NCI-H2196 treated with DMSO at 0.1 percent for 48 hours (cell line): ENCODE data around the gene SIGLEC7.

Experiments used
- DNase-seq: peaks from one replicate; lab custom pipeline; 2025; ENCODE audit not compliant: unreplicated experiment; lab: John Stamatoyannopoulos, UW

SIGLEC7 gene

DNA sequence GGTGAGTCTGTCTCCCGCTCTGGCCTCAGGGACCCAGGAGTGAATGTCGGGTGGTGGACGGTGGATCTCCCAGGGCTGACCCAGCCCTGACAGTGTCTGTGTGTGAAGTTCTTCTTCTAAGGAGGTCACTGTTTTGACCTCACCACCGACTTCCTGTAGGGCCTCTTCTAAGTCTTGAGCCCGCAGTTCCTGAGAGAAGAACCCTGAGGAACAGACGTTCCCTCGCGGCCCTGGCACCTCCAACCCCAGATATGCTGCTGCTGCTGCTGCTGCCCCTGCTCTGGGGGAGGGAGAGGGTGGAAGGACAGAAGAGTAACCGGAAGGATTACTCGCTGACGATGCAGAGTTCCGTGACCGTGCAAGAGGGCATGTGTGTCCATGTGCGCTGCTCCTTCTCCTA, at the start of gene SIGLEC7:
SIGLEC7 (plus strand) TSS at position 183 of the 400 bp plus-strand sequence; CDS start at position 252, 69 bp downstream.
- DNase-seq = no peak

DNA sequence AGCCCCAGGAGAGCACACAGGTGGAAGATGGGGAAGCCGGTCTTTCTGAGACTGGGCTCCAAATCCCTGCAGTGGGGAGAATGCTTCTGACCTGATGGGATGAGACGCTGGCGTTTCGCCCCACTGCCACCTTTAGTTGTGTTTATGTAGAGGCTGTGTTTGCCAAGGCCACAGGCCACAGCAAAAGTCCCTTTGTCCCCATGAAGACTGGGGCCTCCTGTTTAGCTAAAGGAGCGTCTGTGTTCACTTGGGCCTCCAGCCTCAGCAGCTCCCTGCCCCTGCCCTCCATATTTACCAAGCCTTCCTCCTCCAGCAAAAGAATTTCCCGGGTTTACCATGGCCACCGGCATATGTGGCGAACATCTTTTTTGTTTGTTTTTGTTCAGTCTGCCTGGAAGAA, 49.0 kb upstream of the SIGLEC7 start:
- no peak for DNase-seq

- DNase-seq = no peak
Observed at GRCh38 chr19:51093510-51094345, 48.4 kb upstream of the SIGLEC7 start.

GRCh38 chr19:51094696-51095279, 47.3 kb upstream of the SIGLEC7 start:
- no peak for DNase-seq

- DNase-seq = no peak
Observed at GRCh38 chr19:51096473-51097165, 45.5 kb upstream of the SIGLEC7 start.

GRCh38 chr19:51097166-51097738, 44.8 kb upstream of the SIGLEC7 start:
- DNase-seq = peak; percentile 48

DNA sequence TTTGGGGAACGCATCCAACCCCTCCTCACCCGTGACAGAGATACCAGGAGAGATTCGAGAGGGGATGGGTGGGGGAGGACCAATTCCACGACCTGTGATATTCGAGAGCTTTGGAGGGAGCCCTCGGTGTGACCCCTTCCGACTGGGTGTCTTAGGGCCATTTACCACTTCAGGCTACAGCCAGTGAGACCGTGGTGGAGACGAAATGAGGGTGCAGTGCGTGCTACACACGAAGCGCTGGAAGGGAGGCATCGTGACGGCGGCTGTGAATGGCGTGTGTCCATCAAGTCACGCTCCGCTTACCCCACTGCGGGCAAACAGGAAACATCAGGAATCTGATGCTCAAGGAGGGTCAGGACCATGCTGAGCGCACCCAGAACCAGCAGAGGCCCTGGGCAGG, 44.3 kb upstream of the SIGLEC7 start:
- no peak for DNase-seq

DNA sequence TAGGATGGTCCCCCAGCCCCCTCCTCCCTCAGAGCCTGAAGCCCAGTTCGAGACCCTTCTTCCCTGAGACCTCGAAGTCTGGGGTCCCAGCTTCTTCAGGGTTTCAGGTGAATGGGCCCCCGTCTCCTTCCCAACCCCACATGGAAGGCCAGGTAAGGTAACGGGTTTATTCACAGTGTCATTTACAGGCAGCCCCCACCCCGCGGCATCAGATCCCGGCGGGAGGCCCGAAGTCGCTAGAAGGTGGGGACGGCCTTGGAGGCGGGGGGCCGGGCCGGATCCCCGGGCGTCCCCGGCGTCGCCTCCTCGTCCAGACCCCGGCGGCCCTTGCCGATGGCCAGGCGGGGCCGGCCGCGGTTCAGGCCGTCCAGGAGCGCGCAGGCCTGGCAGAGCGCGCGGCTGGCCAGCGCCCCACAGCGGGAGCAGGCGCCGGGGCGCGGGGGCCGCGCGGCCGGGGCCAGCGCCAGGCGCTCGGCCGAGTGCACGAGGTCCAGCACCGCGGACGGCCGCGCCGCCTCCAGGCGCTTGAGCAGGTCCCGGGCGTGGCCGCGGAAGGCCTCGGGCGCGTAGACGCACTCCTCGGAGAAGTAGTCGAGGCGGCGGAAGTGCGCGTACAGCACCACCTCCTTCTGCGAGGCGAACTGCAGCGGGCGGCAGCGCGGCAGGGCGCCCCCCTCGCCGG, 43.6 kb upstream of the SIGLEC7 start:
- no peak for DNase-seq

DNA sequence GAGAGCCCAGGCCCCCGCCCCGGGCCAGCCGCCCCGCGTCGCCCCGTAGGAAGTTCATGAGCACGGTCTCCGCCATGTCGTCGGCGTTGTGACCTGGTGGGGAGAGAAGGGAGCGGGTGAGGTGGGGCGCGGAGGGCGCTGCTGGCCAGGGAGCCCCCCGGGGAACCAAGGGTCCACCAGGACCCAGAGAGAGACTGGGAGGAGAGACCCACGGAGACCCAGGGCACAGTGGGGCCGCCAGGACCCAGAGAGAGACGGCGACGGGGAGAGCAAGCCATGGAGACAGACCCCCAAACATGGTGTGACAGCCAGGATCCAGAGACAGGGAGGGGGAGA, 43.1 kb upstream of the SIGLEC7 start:
- DNase-seq = no peak

DNA sequence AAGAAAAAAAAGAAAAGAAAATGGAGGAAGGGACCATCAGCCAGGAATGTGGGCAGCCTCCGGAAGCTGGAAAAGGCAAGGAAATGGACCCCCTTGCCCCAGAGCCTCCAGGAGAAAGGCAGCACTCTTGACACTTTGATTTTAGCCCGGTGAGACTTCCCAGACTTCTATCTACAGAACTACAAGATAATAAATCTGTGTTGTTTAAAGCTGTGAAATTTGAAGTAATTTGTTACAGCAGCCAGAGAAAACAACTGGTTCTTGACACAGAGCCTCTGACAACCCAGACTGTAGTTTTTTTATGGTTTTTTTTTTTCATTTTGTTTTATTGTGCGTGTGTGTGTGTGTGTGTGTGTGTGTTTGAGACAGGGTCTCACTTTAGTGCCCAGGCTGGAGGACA, 41.5 kb upstream of the SIGLEC7 start:
- no peak for DNase-seq

- DNase-seq = no peak
Observed at GRCh38 chr19:51101171-51101865, 40.8 kb upstream of the SIGLEC7 start.

- DNase-seq = no peak
Observed at GRCh38 chr19:51102991-51103390, 39.1 kb upstream of the SIGLEC7 start.

GRCh38 chr19:51103926-51104341, 38.2 kb upstream of the SIGLEC7 start:
- no peak for DNase-seq

- DNase-seq = no peak
Observed at GRCh38 chr19:51107406-51108065, 34.6 kb upstream of the SIGLEC7 start.

DNA sequence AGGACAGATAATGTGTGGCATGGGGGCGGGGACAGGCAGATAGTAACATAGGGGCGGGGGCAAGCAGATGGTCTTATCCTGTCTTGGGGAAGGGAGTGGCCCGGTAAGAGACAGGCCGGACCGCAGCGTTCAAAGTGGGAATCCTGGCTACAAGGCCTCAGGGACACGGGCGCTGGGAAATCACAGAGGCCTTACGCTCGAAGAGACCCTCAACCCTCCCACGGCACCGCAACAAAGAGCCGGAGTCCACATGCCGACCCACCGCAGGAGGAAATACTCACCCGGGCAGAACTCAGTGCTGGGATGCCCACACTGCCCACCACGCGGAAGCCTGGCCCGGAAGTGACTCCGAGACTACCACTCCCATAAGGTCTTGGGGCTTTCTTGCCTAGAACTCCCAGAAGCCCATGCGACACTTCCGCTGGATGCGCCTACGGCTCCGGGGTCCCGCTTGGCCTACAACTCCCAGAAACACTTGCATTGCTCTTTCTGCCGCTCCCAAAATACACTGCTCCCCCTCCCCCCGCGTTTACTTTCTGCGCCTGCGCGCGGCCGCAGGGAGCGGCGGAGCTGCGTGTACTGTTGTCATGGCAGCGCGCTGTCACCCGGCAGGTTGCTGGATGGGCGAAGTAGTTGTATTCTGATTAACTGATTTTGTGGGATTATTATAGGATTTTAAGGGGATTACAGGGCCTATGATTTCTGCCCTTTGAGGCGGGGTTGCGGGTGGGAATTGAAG, 33.9 kb upstream of the SIGLEC7 start, which contains the start of gene CTU1:
CTU1 (minus strand) TSS at position 344 of the 739 bp plus-strand sequence. CDS start 3,840 bp downstream, outside the sequence.
- DNase-seq = peak; percentile 97

DNA sequence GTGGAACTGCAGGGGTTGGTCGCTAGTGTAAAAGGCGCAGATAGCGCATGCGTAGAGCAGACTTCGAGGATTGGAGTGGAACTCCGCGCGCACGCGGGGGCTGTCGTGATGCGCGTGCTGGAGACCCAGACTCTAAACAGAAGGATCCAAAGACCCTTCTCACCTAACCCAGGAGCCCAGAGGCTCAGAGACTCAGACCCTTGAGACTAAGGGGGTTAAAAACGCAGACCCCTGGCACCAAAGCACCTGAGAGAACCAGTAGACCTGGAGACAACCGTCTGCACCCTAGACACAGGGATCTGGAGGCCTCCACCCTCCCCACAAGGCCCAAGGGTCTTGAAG, 33.3 kb upstream of the SIGLEC7 start:
- no peak for DNase-seq

GRCh38 chr19:51110666-51110971, 31.5 kb upstream of the SIGLEC7 start:
- DNase-seq = no peak

GRCh38 chr19:51111606-51112005, 30.5 kb upstream of the SIGLEC7 start:
- DNase-seq = no peak

GRCh38 chr19:51114087-51114729, 27.9 kb upstream of the SIGLEC7 start:
- DNase-seq = no peak
